GM21381 (cell line): ENCODE results near the gene IL17RB.

Experiments used
- ATAC-seq: cut with Tn5 transposase; IDR thresholded peaks from one replicate; pipeline ENCODE4 v1.9.1; 2021; ENCODE audit warnings: mild to moderate bottlenecking, moderate library complexity; ENCODE audit not compliant: unreplicated experiment

Gene IL17RB

DNA sequence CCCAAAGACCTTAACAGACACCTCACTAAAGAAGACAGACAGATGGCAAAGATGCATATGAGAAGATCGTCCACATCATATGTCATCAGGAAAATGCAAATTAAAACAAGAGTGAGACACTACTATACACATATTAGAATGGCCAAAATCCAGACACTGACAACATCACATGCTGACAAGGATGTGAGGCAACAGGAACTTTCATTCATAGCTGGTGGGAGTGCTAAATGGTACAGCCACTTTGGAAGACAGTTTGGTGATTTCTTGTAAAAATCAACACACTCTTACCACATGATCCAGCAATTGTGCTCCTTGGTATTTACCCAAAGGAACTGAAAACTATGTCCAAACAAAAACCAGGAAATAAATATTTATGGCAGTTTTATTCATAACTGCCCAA is 17.8 kb upstream of the IL17RB start:
- no peak for ATAC-seq

DNA sequence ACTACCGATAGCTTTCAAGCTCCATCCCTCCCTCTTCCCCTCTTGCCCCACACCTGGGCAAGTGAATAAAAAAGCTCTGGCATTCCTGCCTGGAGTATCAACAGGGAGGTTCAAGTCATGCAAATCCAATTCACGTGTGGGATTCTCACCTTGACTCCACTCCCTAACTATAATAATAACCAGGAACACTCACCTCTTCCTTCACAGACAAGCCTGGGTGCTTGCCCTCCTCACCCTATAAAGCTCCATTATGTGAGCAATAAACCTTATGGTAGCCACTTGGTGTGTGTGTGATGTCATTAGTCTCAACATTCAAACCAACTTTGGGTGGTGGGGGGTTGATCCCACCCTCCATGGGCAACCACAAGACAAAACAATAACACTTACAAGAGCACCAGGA is 16.8 kb upstream of the IL17RB start:
- ATAC-seq, result no peak

DNA sequence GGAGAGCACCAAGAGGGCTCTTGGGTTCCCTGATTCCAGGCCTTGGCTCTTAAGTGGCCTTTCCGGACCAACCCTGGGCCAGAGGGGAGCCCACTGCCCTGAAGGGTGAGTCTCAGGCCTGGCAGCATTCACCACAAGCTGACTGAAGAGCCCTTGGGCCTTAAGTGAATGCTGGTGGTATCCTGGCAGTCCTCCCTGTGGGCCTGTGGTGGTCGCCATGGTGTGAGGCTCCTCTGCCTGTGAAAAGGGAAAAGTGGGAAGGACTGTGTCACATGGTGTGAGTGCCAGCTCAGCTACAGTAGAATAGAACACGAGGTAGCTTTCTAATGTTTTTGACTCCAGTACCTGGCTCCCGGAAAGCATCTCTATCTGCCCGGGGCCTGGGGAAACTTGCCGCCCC is 15.4 kb upstream of the IL17RB start:
- no peak for ATAC-seq

DNA sequence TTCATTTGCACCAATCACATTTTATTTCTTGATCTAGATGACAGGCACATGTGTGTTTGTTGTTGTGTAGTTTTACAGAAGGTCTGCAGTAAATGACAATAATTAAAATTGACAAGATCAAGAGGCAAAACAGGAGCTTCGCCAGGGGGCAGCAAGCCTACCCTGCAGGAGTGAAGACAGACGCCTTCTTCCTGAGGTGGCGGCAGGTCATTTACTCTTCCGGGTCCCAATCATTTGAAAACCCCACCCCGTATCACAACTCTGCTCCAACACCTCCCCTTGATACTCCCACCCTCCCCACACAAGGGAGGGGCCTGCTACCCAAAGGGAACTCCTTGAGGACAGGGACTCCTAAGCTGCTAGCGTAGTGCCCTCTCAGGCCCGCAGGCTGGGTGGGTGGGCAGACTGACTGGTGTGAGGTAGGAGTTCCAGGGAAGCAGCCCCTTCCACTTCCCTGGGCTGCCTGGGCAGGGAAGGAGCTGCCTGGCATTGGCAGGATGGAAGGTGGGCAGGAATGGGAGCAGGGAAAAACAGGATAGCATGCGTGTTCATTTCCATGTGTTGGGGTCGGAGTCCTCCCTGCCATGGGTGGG is 13.2 kb upstream of the IL17RB start:
- no peak for ATAC-seq

DNA sequence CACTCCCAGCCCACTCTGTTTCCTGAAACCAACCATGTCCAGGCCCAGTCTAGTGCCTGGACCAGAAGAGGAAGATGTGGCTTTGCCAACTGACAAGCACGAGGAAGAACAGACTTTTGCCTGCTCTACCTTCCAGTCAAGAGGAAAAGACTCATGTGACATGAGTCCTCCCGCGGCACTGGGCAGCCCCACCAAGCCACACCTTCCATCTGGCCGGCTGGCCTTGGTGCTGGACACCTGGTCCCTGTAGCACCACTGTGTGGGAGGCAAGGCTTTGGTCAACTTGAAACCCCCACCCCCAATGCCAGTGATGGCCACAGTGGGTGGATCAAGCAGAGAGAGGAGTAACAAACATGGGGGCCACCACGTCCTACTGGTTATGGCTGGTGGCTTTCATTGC is 12.7 kb upstream of the IL17RB start:
- no peak for ATAC-seq

DNA sequence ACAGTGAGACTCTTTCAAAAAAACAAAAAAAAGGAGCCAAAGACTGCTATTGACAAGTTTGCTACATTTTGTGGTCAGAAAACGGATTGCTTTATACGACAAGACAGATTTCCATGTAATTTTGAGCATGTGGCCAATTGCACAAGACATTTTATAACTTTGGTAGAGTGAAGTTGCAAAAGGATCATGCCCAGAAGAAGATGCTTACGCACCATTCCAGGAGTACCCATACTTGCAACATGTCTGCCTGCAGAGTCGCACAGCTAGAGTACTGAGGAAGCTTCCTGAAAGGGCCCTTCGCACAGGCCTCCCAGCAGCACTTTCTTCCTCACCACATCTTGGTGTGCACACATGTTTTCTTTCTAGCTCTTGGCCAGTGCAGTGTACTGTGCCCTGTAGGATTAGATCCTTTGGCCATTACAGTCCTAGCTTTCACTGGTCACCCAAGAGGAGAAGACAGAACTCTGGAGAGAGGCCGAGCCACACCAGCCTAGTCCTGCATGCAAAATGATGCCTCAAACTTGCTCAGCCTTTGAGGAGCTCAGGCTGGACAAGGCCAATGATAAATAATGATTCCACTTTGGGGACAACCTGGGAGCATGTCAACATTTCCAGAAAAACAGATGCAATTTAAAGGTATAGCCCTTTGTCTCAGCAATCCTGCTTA is 11.8 kb upstream of the IL17RB start:
- ATAC-seq, result no peak

DNA sequence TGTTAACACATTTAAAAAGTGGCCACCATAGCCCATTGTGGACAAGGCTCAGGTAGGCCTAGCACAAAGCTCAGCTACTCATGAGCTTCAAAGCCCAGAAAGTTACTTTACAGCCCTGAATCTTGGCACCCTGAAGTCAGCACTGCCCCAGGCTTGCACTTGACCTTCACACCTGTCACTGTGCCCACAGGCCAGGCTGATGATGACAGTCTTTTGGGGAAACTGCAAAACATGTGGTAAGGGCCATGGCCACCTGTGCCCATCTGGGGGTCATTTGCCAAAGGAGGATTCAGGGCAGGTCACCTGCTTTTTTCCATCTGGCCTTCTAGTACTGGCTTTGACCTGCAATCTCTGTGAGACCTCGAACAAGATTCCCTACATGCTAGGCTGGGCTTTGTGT is 11.1 kb upstream of the IL17RB start:
- ATAC-seq, result no peak

DNA sequence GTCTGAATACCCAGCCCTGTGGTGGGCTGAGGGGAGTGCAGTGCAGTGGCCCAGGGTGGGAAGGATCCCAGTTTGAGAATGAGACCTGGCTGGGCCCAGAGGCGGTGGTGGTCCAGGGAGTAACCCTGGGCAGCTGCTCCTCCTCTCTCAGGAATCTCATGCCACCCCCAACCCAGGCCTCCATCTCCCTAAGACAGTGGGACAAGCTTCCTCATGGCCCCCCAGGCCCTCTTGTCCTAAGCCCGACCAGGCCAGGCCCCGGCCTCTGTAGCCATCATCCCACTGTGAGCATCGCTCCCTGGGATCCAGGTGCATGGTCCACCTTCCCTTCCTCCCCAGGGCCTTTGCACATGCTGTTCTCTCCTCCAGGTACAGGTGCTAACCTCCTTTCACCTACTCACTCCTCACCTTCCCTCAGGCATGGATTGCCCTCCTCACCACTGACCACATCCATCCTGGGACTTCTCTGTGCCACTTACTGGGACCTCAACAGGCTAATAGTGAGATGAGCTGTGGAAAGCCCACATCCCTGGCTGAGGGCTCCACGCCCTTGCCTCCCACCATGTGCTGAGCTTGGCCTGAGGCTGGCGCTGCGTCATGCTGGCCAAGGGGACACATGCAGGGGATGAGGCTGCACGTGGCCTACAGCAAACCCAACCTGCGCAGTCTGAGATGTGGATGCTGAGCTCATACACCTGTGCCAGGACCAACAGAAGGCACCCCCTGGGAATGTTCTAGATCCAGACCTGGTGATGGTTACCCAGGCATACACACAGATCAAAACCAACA is 10.1 kb upstream of the IL17RB start:
- no peak for ATAC-seq

DNA sequence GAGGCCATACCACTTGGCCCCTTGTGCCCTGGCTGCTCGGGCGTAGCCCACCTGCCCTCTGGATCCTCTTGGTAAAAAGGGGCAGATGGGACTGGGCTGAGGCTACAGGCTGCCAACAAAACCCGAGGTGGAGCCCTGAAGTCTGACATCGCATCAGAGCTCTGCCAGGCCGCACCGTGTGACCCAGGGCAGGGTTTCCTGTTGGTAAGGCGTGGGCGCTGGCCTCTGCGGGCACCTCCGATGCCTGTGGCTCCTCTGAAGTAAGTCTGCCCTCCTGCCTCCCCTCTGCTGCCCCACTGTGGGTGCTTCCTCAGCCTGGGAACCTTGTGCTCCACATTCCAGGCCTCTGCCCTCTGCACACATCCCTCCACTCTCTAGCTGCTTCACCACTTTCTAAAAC is 9.0 kb upstream of the IL17RB start:
- no peak for ATAC-seq

DNA sequence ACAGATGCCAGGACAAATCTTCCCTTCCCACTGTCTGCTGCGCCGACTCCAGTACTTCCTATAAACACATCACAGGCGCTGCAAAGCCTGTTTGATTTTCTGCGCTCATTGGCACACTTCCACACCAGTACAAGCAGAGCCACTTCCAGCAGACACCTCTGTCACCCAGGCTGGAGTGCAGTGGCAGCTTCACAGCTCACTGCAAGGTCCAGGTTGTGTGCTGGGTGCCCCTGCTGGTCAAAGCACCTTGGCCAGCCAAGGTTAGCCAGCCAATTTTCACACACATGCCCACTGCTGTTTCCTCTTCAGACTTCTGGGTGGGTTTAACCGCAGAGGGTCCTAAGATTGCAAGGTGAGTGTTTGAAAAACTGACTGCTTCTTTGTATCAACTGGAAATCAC is 5.1 kb upstream of the IL17RB start:
- ATAC-seq, result no peak

DNA sequence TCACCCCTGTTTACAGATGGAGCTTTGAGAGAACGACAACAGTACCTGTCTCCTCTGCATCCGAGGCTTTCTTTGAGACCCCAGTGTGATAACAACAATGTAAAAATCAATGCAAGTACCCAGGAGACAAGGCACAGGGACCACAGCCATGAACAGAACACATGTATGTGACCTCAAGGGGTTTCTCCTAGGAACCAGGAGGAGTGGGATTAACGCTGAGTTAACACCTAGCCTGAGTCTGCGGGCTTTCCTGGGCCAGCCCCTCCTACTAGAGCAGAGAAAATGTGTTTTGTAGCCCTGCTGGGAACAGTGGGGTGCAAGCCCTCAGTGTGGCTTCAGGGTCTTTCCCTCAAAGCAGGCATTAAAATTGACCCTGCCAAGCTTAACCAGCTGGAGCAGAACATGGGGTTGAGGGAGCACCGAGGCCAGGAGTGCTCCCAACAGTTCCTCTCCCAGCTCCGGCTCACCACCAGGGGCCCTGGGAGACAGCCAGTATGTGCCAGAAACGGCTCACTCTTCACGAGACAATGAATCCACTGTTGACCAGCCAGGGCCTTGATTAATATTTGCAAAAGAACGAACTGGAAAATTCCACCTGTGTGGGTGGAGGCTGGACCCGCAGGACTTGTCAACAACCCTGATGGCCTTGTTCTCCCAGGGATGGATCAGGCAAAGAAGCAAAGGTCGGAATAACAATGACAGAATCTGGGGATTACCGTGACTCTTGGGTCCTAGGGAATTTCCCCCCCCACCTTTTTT is 3.8 kb upstream of the IL17RB start:
- no peak for ATAC-seq

DNA sequence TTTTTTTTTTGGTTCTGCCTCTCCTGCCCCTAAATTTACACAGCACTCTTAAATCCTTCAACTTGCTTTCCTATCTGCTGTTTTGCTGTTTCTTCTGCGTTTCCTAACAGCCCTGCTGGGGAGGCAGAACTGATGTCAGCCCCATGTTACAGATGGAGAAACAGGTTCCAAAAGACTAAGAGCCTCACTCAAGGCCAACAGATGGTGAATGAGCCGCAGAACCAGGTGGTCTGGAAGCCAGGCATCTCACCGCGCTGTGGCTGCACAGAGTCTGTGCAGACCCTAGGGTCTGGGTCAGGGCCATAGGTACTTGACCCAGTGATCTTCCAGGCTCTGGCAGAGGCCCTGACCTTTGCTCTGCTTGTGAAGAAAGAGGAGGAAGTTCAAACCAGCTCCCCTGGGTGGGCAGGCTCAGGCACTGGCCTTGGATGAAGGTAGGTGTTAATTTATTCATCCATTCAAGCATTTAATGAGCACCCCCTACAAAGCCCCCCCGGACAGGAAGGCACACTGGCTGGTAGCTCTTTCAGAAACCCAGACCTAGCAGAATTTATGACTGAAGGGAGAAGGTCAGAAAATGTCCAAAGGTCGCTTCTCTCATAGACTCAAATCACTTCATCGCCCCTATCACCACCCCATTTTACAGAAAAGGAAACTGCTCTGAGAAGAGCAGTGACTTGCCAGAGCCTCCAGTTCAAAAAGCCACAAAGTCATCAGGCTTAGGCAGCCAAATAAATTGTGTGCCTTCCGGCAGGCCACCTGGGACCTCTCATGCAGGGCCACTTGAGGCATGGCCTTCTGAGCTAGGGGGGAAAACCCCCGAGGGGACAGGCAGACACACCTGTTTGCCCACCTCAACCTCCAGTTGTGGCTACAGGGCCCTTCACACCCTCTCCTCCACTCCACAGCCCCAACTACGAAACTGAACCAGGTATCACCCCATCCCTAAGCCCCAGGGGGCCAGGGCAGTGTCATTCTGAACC is 2.9 kb upstream of the IL17RB start:
- ATAC-seq, result no peak

DNA sequence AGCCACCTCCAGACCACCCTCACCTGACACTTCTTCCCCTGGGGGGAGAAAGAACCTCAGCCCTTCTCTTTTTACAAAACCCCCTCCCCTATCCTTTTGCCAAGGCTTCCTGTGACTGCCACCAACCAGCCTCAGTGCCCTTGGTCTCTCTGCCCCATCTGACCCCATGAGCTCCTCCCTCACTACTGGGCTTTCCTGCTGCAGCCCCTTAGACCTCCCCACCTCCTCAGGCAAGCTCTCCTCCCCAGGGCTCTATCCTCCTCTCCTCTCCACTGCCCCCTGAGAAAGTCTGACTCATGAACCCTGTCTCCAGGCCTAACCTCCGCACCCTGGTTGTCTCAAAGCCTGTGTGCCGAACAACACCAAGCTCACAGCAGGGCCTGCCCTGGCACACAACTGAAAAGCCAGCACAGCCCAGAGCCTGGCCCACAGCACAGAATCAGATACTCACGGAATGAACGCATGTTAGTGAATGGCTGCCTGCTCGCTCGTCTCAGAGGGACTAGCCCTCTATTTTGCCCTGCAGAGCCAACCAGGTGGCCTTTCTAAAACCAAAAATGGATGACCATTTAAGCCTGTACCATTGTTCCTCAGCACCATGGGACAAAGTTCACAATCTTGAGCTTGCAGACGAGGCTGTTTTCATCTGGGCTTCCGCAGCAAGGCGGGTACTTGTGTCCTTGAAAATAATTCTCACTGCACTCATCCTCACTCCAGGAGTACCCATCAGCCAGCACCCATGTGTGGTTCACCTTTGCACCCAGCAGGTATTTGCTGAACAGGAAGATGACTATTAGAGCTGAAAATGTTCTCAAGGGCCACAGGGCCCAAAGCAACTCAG is 1.9 kb upstream of the IL17RB start:
- ATAC-seq, result no peak

DNA sequence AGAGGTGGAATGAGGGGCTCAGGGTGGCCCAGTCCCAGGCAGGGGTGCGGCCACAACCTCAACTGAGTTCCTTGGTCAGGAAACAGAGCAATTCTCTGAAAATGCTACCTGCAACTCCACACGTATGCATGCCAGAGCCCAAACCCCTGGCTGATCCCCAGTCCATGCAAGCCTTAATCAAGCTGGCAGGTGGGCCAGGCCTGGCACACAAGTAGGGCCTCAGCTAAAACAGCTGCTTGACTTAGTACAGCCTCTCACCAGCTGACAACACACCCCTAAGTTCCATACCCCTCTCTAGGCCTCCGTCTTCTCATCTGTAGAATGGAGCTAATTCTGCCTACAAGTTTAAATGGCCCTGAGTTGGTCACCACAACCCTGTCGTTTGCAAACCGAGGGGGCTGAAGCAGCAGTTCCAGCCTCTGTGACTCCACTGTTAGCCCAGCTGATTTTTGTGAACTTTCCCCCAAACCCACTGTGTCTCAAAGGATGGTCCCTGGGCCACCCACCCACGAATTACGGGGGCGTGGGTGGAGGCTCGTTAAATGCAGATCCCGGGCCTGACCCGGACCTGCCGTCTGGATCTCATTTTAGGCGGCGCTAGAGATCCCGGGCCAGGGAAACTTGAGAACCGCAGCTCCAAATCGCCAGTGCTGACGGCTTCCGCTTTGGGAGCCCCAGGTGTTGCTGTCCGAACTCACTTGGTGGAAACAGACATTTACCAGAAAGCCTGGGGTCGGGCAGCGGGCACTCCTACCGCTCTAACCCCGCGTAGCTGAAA is 1.1 kb upstream of the IL17RB start:
- peak; percentile 15 for ATAC-seq

DNA sequence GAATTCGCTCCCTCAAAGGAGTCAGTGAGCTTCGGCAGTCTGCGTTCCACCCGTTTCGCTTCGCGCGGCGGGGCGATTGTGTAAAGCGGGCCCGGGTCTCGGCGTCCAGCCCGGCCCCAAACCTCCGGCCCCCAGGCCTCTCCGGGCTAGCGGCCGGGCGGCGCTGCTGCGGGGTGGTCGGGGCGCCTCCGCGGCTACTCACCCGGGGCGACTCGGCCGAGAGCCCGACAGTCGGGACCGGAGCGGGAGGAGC is 561 bp upstream of the IL17RB start:
- ATAC-seq, result no peak

DNA sequence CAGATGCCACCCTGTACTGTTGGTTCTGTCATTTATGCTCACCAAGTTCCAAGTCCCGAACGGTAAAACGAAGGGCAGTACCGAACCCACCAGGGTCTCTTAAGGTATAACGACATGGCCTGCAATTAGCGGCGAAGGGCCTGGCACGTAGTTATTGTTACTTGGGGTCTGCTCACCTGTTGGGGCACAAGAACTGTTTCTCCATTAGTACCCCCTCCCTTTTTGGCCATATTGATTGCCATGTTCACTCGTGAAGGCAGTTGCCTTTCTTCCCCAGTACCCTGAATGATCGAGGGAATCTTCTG is 435 bp downstream of the IL17RB start:
- ATAC-seq, result no peak

DNA sequence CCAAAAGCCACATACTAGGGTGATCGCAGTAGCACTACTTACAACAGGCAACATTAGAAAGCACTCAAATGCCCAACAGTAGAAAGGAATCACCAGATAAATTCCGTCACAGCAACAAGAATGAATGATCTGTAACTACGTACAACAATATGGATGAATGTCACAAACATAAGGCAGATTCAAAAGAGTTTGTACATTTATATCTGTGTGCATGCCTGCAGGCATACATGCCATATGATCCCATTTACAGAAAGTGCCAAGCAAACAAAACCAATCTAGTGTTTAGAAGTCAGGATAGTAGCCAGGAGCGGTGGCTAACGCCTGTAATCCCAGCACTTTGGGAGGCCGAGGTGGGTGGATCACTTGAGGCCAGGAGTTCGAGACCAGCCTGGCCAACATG is 3.5 kb downstream of the IL17RB start:
- no peak for ATAC-seq

DNA sequence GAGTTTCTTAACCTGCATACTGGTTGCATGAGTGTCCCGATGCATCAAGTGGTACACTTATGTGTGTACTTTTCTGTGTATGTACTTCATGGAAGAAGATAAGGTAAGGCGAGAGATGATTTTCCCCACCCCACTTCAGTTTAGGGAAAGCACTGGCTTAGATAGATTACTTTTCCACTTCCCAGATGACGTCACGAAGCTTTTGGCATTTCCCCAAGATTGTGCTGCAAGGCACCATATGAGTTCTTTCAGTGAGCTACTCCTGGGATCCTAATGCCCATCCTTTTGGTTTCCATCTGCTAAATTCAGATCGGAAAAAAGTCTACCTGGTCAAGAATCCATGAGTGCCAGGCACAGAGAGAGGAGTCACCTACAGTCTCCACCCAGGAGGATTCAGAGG is 4.5 kb downstream of the IL17RB start:
- no peak for ATAC-seq

DNA sequence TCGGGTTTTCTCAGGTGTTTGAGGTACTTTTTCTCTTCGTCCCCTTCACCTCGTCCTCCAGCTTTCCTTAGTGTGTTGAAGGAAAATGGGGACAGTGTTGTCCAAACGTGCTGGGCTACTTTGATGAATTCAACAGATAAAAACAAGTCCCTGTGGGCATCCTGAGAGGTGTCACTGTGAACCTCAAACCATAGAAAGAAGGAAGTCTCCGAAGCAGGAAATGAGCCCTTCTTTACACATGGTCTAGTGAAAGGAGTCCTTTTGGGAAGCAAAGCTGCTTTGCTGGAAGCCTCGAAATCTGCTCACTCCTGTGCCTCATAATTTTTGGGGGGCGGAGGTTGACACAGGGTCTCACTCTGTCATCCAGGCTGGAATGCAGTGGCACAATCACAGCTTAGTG is 10.6 kb downstream of the IL17RB start:
- ATAC-seq, result no peak
